Colonic mucosa (tissue), 4 donors: ENCODE measurements around the gene PBRM1. TPM values are rescaled to one million over a fixed set of nuclear protein-coding genes. Genes with fewer than 3 reads are reported as not detected.

Source experiments
- DNase-seq: peaks from one replicate; pipeline ENCODE4 v3.0.0-alpha.2; 2020
- H3K27ac ChIP-seq: fragments of 200-600 bp; one replicate; pipeline ENCODE4 v1.8.0; 2021
- H3K27me3 ChIP-seq: fragments of 200-600 bp; one replicate; pipeline ENCODE4 v1.8.0; 2021
- H3K36me3 ChIP-seq: fragments of 200-600 bp; one replicate; pipeline ENCODE4 v1.8.0; 2021
- H3K4me1 ChIP-seq: fragments of 200-600 bp; one replicate; pipeline ENCODE4 v1.8.0; 2021; ENCODE audit warnings: mild to moderate bottlenecking
- H3K4me3 ChIP-seq: fragments of 200-600 bp; one replicate; pipeline ENCODE4 v1.8.0; 2021
- H3K9ac ChIP-seq, 2 donors: one replicate each; pipeline ENCODE4 v1.7.0; 2013; ENCODE audit warnings: control low read depth in 2 of 2, low read depth in 2 of 2, low read length in 2 of 2
- H3K9me3 ChIP-seq: fragments of 200-600 bp; one replicate; pipeline ENCODE4 v1.8.0; 2021
- CTCF ChIP-seq: fragments of 200-600 bp; IDR thresholded peaks from one replicate; pipeline ENCODE4 v1.8.0; 2022; ENCODE audit warnings: antibody characterized with exemption, mild to moderate bottlenecking
- intact Hi-C: fragments of 100-400 bp; cut with DNase I; formaldehyde crosslinking; loops from one replicate; pipeline ENCODE4 v1.14.1; 2022
- total RNA-seq, 2 donors: library from RNA; stranded (reverse); fragmentation: NEBNext Ultra II Directional in 1 of 2; extraction: Animal tissue kit (Norgen Biotek cat#: 25700) in 1 of 2; gene quantifications; one replicate each; pipeline ENCODE4 v1.2.1, GENCODE V29; 2021
- donor health status: healthy.
- donor health status: DM: no; HTN: no; CAD: no.
- donor health status: DM: no; HTN: no; CAD: no.

The PBRM1 gene
- total RNA-seq, 2 donors from 2014 or later = 53.6 to 65.7 TPM

GRCh38 chr3:52707585-52707984, 21.9 kb upstream of the PBRM1 start:
- no peak for DNase-seq
- H3K4me1 ChIP-seq = peaks cover 13% of the 10 kb centered on the region
- peak overlapping the region in 1 of 2 donors; percentile 14 for H3K9ac ChIP-seq
- H3K4me3 ChIP-seq = peak overlapping the region; percentile 69
- intact Hi-C loops = no loop called here
- TF ChIP-seq CTCF = no peak
- H3K36me3 ChIP-seq = no peaks in the 10 kb centered on the region
- H3K27me3 ChIP-seq = no peaks in the 10 kb centered on the region
- no peak overlapping the region for H3K27ac ChIP-seq
- H3K9me3 ChIP-seq = no peaks in the 10 kb centered on the region

- Histone ChIP-seq H3K9me3 (no peaks in the 10 kb centered on the region), H3K27ac (peak within 1 kb of the TSS; percentile 86), H3K4me3 (peak within 1 kb of the TSS; percentile 69), H3K9ac (peak within 1 kb of the TSS; percentile 93 to 99), H3K36me3 (no peaks in the 10 kb centered on the region), H3K27me3 (no peaks in the 10 kb centered on the region), H3K4me1 (peaks cover 13% of the 10 kb centered on the region)
- DNase-seq = peak; percentile 84
- intact Hi-C loops = no loop called here
- no peak for TF ChIP-seq CTCF
These were observed 20.3 kb upstream of the PBRM1 start, which contains the start of the genes GLT8D1 and SPCS1 for GRCh38 chr3:52705688-52706686. TSS of gene GLT8D1 (minus strand) at chr3:52705791. CDS start at chr3:52700460, 5,331 bp downstream. TSS of gene SPCS1 (plus strand) at chr3:52706106. CDS start at chr3:52706247, 141 bp downstream.

GRCh38 chr3:52705438-52705687, 19.6 kb upstream of the PBRM1 start:
- Histone ChIP-seq H3K27ac (peak overlapping the region; percentile 86), H3K4me3 (peak overlapping the region; percentile 69), H3K9me3 (no peaks in the 10 kb centered on the region), H3K4me1 (peaks cover 13% of the 10 kb centered on the region), H3K27me3 (no peaks in the 10 kb centered on the region), H3K9ac (peak overlapping the region; percentile 72 to 82), H3K36me3 (no peaks in the 10 kb centered on the region)
- DNase-seq = no peak
- intact Hi-C loops = no loop called here
- no peak for TF ChIP-seq CTCF

- no peak for TF ChIP-seq CTCF
- Histone ChIP-seq H3K36me3 (no peaks in the 10 kb centered on the region), H3K4me3 (peak overlapping the region; percentile 69), H3K27ac (peak overlapping the region; percentile 86), H3K27me3 (no peaks in the 10 kb centered on the region), H3K4me1 (peaks cover 13% of the 10 kb centered on the region), H3K9ac (peak overlapping the region; percentile 72 to 82), H3K9me3 (no peaks in the 10 kb centered on the region)
- DNase-seq = peak; percentile 54
- intact Hi-C loops = no loop called here
These were observed 19.1 kb upstream of the PBRM1 start for GRCh38 chr3:52704611-52705437.

GRCh38 chr3:52703341-52703740, 17.6 kb upstream of the PBRM1 start:
- H3K9me3 ChIP-seq = no peaks in the 10 kb centered on the region
- H3K36me3 ChIP-seq = no peaks in the 10 kb centered on the region
- intact Hi-C loops = no loop called here
- no peak overlapping the region for H3K27ac ChIP-seq
- no peak overlapping the region for H3K9ac ChIP-seq
- TF ChIP-seq CTCF = no peak
- peaks cover 13% of the 10 kb centered on the region for H3K4me1 ChIP-seq
- H3K4me3 ChIP-seq = no peak overlapping the region
- no peaks in the 10 kb centered on the region for H3K27me3 ChIP-seq
- DNase-seq = no peak
